Esophagus muscularis mucosa (tissue), 4 donors: ENCODE results near the gene BAIAP2L1. TPM values are rescaled to one million over a fixed set of nuclear protein-coding genes. Genes with fewer than 3 reads are reported as not detected.

ENCODE experiments used
- DNase-seq: peaks from one replicate; pipeline ENCODE4 v3.0.0-alpha.2; 2017; ENCODE audit errors: extremely low spot score
- H3K27ac ChIP-seq, 4 donors: fragments of 200-600 bp; sonication (generic); replicated peaks in 1 of 4; 1 replicate in 3 of 4; 2 replicates in 1 of 4; pipeline ENCODE4 v1.5.1; 2016 to 2019; ENCODE audit warnings: mild to moderate bottlenecking in 1 of 4
- H3K27me3 ChIP-seq, 4 donors: fragments of 200-600 bp; sonication (generic); one replicate each; pipeline versions ENCODE4 v1.5.1 to v1.6.0; 2016 to 2019
- H3K36me3 ChIP-seq, 4 donors: fragments of 200-600 bp; sonication (generic); one replicate each; pipeline ENCODE4 v1.5.1; 2016 to 2019
- H3K4me1 ChIP-seq, 4 donors: fragments of 200-600 bp; sonication (generic); one replicate each; pipeline ENCODE4 v1.5.1; 2016 to 2019
- H3K4me3 ChIP-seq, 4 donors: fragments of 200-600 bp; sonication (generic); 1 replicate in 2 of 4; 2 replicates in 2 of 4; pipeline ENCODE4 v1.5.1; 2016 to 2019; ENCODE audit warnings: mild to moderate bottlenecking in 4 of 4, moderate library complexity in 1 of 4
- H3K9me3 ChIP-seq, 4 donors: fragments of 200-600 bp; sonication (generic); 1 replicate in 3 of 4; 2 replicates in 1 of 4; pipeline ENCODE4 v1.5.1; 2016 to 2019
- EP300 ChIP-seq: sonication (generic); formaldehyde crosslinking; IDR thresholded peaks from one replicate; pipeline ENCODE4 v1.6.1; 2017; ENCODE audit warnings: antibody characterized with exemption
- POLR2A ChIP-seq: fragments of 450-650 bp; IDR thresholded peaks from one replicate; pipeline ENCODE4 v1.6.1; 2017; ENCODE audit warnings: antibody characterized with exemption, moderate library complexity, mild to moderate bottlenecking, low read depth
- POLR2AphosphoS5 ChIP-seq, 2 donors: sonication (generic); formaldehyde crosslinking; IDR thresholded peaks; one replicate each; pipeline ENCODE4 v1.6.1; 2017; ENCODE audit warnings: antibody characterized with exemption in 2 of 2
- WGBS: methylation state at CpG from one replicate; pipeline ENCODE4 v1.1.5; 2018; 5-methylcytosine and 5-hydroxymethylcytosine counted together
- intact Hi-C: fragments of 100-400 bp; cut with DNase I; formaldehyde crosslinking; loops from one replicate; pipeline ENCODE4 v1.15.1; 2023
- total RNA-seq, 4 donors: library from RNA; depleted of rRNA; stranded (reverse); fragments of >200 nt; gene quantifications; one replicate each; pipeline versions ENCODE4 v1.1.0 to v1.2.1, GENCODE V29; 2016
- TF ChIP-seq, protein P1 (sequence below), 3 experiments: fragments of 200-600 bp in 2 of 3; fragments of 450-650 bp in 1 of 3; sonication (generic) in 2 of 3; IDR thresholded peaks; one replicate each; pipeline ENCODE4 v1.5.1; 2017 to 2019; ENCODE audit warnings: antibody characterized with exemption in 3 of 3, mild to moderate bottlenecking in 2 of 3, moderate library complexity in 1 of 3

Gene BAIAP2L1
- total RNA-seq, 4 donors from 2014 or later = 0.84 to 2.5 (median 1.6) TPM

DNA sequence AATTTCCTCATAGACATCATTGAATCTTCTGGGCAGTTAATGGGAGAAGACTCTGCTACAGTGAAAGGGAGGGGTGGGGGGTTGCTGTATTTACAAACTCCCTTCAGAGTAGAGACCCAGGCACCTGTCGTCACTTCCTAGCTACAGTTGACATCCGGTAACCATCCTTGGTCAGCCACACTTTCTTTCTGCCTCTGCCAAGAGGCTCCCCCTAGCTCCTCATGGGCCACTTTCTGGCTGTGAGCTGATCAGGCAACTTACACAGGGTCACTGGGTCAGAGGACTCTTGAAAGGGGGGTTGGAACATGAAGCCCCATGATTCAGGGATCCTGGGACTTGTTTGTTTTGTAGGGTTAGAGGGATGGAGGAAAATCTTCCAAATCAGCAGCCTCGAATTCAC is 150.1 kb downstream of the BAIAP2L1 start:
- DNase-seq = no peak
- no peaks in the 10 kb centered on the region for H3K27me3 ChIP-seq
- H3K36me3 ChIP-seq = peaks cover 0 to 22% (median 6%) of the 10 kb centered on the region in 4 donors
- no peak for TF ChIP-seq POLR2A
- TF ChIP-seq, protein P1, sequence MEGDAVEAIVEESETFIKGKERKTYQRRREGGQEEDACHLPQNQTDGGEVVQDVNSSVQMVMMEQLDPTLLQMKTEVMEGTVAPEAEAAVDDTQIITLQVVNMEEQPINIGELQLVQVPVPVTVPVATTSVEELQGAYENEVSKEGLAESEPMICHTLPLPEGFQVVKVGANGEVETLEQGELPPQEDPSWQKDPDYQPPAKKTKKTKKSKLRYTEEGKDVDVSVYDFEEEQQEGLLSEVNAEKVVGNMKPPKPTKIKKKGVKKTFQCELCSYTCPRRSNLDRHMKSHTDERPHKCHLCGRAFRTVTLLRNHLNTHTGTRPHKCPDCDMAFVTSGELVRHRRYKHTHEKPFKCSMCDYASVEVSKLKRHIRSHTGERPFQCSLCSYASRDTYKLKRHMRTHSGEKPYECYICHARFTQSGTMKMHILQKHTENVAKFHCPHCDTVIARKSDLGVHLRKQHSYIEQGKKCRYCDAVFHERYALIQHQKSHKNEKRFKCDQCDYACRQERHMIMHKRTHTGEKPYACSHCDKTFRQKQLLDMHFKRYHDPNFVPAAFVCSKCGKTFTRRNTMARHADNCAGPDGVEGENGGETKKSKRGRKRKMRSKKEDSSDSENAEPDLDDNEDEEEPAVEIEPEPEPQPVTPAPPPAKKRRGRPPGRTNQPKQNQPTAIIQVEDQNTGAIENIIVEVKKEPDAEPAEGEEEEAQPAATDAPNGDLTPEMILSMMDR (IDR thresholded peaks at IDR 0.05) = no peak
- no peak for TF ChIP-seq EP300
- no peak for TF ChIP-seq POLR2AphosphoS5 (IDR thresholded peaks at IDR 0.05)
- H3K4me3 ChIP-seq = peak overlapping the region; percentile 81 to 93 (median 87)
- peak overlapping the region; percentile 78 to 91 (median 85) for H3K27ac ChIP-seq
- 72% methylated on average over 3 of the region's 3 CpGs for WGBS
- intact Hi-C loops = no loop called here
- H3K4me1 ChIP-seq = peaks cover 41 to 51% (median 44%) of the 10 kb centered on the region in 4 donors
- no peaks in the 10 kb centered on the region for H3K9me3 ChIP-seq

DNA sequence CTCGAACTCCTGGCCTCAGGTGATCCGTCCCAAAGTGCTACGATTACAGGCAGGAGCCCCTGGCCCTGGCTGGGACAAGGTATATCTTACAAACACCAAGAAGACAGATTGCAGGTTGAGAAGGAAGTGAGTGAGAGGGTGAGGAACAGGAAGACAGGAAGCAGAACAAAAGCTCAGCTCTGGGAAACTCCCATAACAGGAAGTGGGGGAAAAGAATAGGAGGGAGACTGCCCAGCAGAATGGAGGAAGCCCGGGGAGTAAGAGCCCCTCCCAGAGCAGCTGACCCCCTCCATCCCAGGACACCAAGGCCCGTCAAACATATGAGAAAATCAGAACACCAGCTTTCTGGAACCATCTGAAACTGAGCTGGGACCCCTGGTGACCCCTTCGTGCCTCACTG is 151.8 kb downstream of the BAIAP2L1 start:
- Histone ChIP-seq H3K36me3 (peaks cover 0 to 27% (median 11%) of the 10 kb centered on the region in 4 donors), H3K27me3 (no peaks in the 10 kb centered on the region), H3K9me3 (no peaks in the 10 kb centered on the region), H3K4me1 (peaks cover 43 to 57% (median 51%) of the 10 kb centered on the region in 4 donors), H3K27ac (peak overlapping the region in 3 of 4 donors; percentile 14 to 91 (median 49)), H3K4me3 (no peak overlapping the region)
- WGBS = 68% methylated on average over 6 of the region's 6 CpGs
- intact Hi-C loops = loop anchor here (5.0 kb wide), 1 partner anchor 33 kb away; the partner anchor contains the start of gene BRI3
- no peak for DNase-seq
- no peak for TF ChIP-seq POLR2AphosphoS5 (IDR thresholded peaks at IDR 0.05)
- TF ChIP-seq, protein P1 (IDR thresholded peaks at IDR 0.05) = no peak
- TF ChIP-seq POLR2A = no peak
- TF ChIP-seq EP300 = no peak

GRCh38 chr7:98248156-98248555 is 152.7 kb downstream of the BAIAP2L1 start:
- 90% methylated on average over 12 of the region's 12 CpGs for WGBS
- Histone ChIP-seq H3K4me3 (no peak overlapping the region), H3K36me3 (peaks cover 0 to 36% (median 20%) of the 10 kb centered on the region in 4 donors), H3K27me3 (no peaks in the 10 kb centered on the region), H3K4me1 (peaks cover 35 to 53% (median 47%) of the 10 kb centered on the region in 4 donors), H3K27ac (peak overlapping the region in 2 of 4 donors; percentile 56 to 91), H3K9me3 (no peaks in the 10 kb centered on the region)
- DNase-seq = no peak
- intact Hi-C loops = loop anchor here (5.0 kb wide), 1 partner anchor 34 kb away; the partner anchor contains the start of gene BRI3
- TF ChIP-seq POLR2AphosphoS5 (IDR thresholded peaks at IDR 0.05) = no peak
- TF ChIP-seq EP300 = no peak

GRCh38 chr7:98244871-98245270 is 156.0 kb downstream of the BAIAP2L1 start:
- H3K4me1 ChIP-seq = peaks cover 8 to 28% (median 25%) of the 10 kb centered on the region in 4 donors
- 95% methylated on average over 13 of the region's 14 CpGs for WGBS
- DNase-seq = no peak
- intact Hi-C loops = loop anchor here (5.0 kb wide), 1 partner anchor 37 kb away; the partner anchor contains the start of gene BRI3
- H3K4me3 ChIP-seq = no peak overlapping the region
- H3K27me3 ChIP-seq = no peaks in the 10 kb centered on the region
- H3K36me3 ChIP-seq = peaks cover 5 to 64% (median 46%) of the 10 kb centered on the region in 4 donors
- TF ChIP-seq POLR2AphosphoS5 (IDR thresholded peaks at IDR 0.05) = no peak
- H3K27ac ChIP-seq = no peak overlapping the region
- no peaks in the 10 kb centered on the region for H3K9me3 ChIP-seq

- no peak for TF ChIP-seq POLR2AphosphoS5 (IDR thresholded peaks at IDR 0.05)
- Histone ChIP-seq H3K4me1 (peaks cover 0 to 19% (median 9%) of the 10 kb centered on the region in 4 donors), H3K9me3 (no peaks in the 10 kb centered on the region), H3K4me3 (no peak overlapping the region), H3K36me3 (peaks cover 11 to 80% (median 63%) of the 10 kb centered on the region in 4 donors), H3K27me3 (no peaks in the 10 kb centered on the region), H3K27ac (no peak overlapping the region)
- DNase-seq = no peak
- WGBS = 91% methylated on average over 4 of the region's 4 CpGs
- intact Hi-C loops = no loop called here
These were observed 158.0 kb downstream of the BAIAP2L1 start for GRCh38 chr7:98242934-98243333.

- WGBS = 93% methylated on average over 1 of the region's 1 CpG
- Histone ChIP-seq H3K36me3 (peaks cover 12 to 81% (median 66%) of the 10 kb centered on the region in 4 donors), H3K9me3 (no peaks in the 10 kb centered on the region), H3K27me3 (no peaks in the 10 kb centered on the region), H3K27ac (no peak overlapping the region), H3K4me1 (peaks cover 0 to 19% (median 7%) of the 10 kb centered on the region in 4 donors), H3K4me3 (no peak overlapping the region)
- intact Hi-C loops = no loop called here
- no peak for DNase-seq
- no peak for TF ChIP-seq POLR2A
- TF ChIP-seq, protein P1 (IDR thresholded peaks at IDR 0.05) = no peak
- TF ChIP-seq POLR2AphosphoS5 (IDR thresholded peaks at IDR 0.05) = no peak
- TF ChIP-seq EP300 = no peak
These were observed 158.5 kb downstream of the BAIAP2L1 start for GRCh38 chr7:98242342-98242741.
